ENCODE results near the gene TBC1D22A. TPM values are rescaled to one million over a fixed set of nuclear protein-coding genes. Genes with fewer than 3 reads are reported as not detected.

Gene TBC1D22A
- total RNA-seq, 1 experiment from 2014 or later = 14.3 TPM

GRCh38 chr22:47088480-47089158 is 326.2 kb downstream of the TBC1D22A start:
- H2AFZ ChIP-seq (ENCODE audit: low read length) = no peak overlapping the region
- H3K4me3 ChIP-seq (ENCODE audit: low read length) = no peak overlapping the region
- H3K9me2 ChIP-seq (replicated peaks; ENCODE audit: low read length) = no peaks in the 10 kb centered on the region
- BruUV-seq (replicated peaks) = no TSS peak
- no peaks in the 10 kb centered on the region for H3F3A ChIP-seq (ENCODE audit: low read length, unreplicated experiment)
- no peak overlapping the region for H3K9ac ChIP-seq (ENCODE audit: low read length)
- ATAC-seq (no peak), DNase-seq (no peak)
- TF ChIP-seq EZH2 (IDR thresholded peaks at IDR 0.05; ENCODE audit: low read length, unreplicated experiment) (no peak), CTCF (conservative IDR thresholded peaks at IDR 0.05; ENCODE audit: low read depth, low read length) (no peak), EZH2phosphoT487 (IDR thresholded peaks at IDR 0.05; ENCODE audit: borderline replicate concordance, low read length) (no peak)
- H4K20me1 ChIP-seq (ENCODE audit: low read length) = no peaks in the 10 kb centered on the region
- no peaks in the 10 kb centered on the region for H3K36me3 ChIP-seq (ENCODE audit: low read depth, low read length)
- intact Hi-C loops (cut with micrococcal nuclease) = no loop called here
- POLR2A ChIA-PET (ENCODE audit: unreplicated experiment) = no interaction called here
- no peak overlapping the region for H3K4me2 ChIP-seq (ENCODE audit: low read length)
- CTCF ChIA-PET = no interaction called here
- H3K9me3 ChIP-seq (ENCODE audit: low read length) = no peaks in the 10 kb centered on the region
- no peak overlapping the region for H3K27ac ChIP-seq (ENCODE audit: low read length)
- H3K27me3 ChIP-seq (ENCODE audit: low read length) = no peaks in the 10 kb centered on the region
- H3K4me1 ChIP-seq (ENCODE audit: insufficient read depth, low read length) = no peaks in the 10 kb centered on the region
- no peaks in the 10 kb centered on the region for H3K79me2 ChIP-seq (ENCODE audit: low read length)

GRCh38 chr22:47089374-47089773 is 326.9 kb downstream of the TBC1D22A start:
- TF ChIP-seq EZH2 (IDR thresholded peaks at IDR 0.05; ENCODE audit: low read length, unreplicated experiment) (no peak), EZH2phosphoT487 (IDR thresholded peaks at IDR 0.05; ENCODE audit: borderline replicate concordance, low read length) (no peak), CTCF (conservative IDR thresholded peaks at IDR 0.05; ENCODE audit: low read depth, low read length) (no peak)
- CTCF ChIA-PET = no interaction called here

GRCh38 chr22:47089796-47090460 is 327.5 kb downstream of the TBC1D22A start:
- CTCF ChIA-PET = no interaction called here
- Histone ChIP-seq H3K9me2 (replicated peaks; ENCODE audit: low read length) (no peaks in the 10 kb centered on the region), H3K79me2 (ENCODE audit: low read length) (no peaks in the 10 kb centered on the region), H3K9ac (ENCODE audit: low read length) (no peak overlapping the region), H3K27me3 (ENCODE audit: low read length) (no peaks in the 10 kb centered on the region), H2AFZ (ENCODE audit: low read length) (no peak overlapping the region), H3F3A (ENCODE audit: low read length, unreplicated experiment) (no peaks in the 10 kb centered on the region), H3K4me2 (ENCODE audit: low read length) (no peak overlapping the region), H3K36me3 (ENCODE audit: low read depth, low read length) (no peaks in the 10 kb centered on the region), H3K27ac (ENCODE audit: low read length) (no peak overlapping the region), H3K9me3 (ENCODE audit: low read length) (no peaks in the 10 kb centered on the region), H4K20me1 (ENCODE audit: low read length) (no peaks in the 10 kb centered on the region), H3K4me1 (ENCODE audit: insufficient read depth, low read length) (no peaks in the 10 kb centered on the region), H3K4me3 (ENCODE audit: low read length) (no peak overlapping the region)
- DNase-seq (no peak), ATAC-seq (no peak)
- intact Hi-C loops (cut with micrococcal nuclease) = no loop called here
- TF ChIP-seq EZH2phosphoT487 (IDR thresholded peaks at IDR 0.05; ENCODE audit: borderline replicate concordance, low read length) (no peak), EZH2 (IDR thresholded peaks at IDR 0.05; ENCODE audit: low read length, unreplicated experiment) (no peak), CTCF (conservative IDR thresholded peaks at IDR 0.05; ENCODE audit: low read depth, low read length) (no peak)
- no TSS peak for BruUV-seq (replicated peaks)
- POLR2A ChIA-PET (ENCODE audit: unreplicated experiment) = no interaction called here

More at GRCh38 chr22:47089374-47089773, 326.9 kb downstream of the TBC1D22A start:
- intact Hi-C loops (cut with micrococcal nuclease) = no loop called here
- BruUV-seq (replicated peaks) = no TSS peak
- H2AFZ ChIP-seq (ENCODE audit: low read length) = no peak overlapping the region
- no peak for DNase-seq
- no peaks in the 10 kb centered on the region for H3K9me3 ChIP-seq (ENCODE audit: low read length)
- H3F3A ChIP-seq (ENCODE audit: low read length, unreplicated experiment) = no peaks in the 10 kb centered on the region
- no peaks in the 10 kb centered on the region for H3K4me1 ChIP-seq (ENCODE audit: insufficient read depth, low read length)
- H3K4me2 ChIP-seq (ENCODE audit: low read length) = no peak overlapping the region
- POLR2A ChIA-PET (ENCODE audit: unreplicated experiment) = no interaction called here
- H3K27me3 ChIP-seq (ENCODE audit: low read length) = no peaks in the 10 kb centered on the region
- H3K79me2 ChIP-seq (ENCODE audit: low read length) = no peaks in the 10 kb centered on the region
- H3K4me3 ChIP-seq (ENCODE audit: low read length) = no peak overlapping the region
- no peaks in the 10 kb centered on the region for H3K9me2 ChIP-seq (replicated peaks; ENCODE audit: low read length)
- no peaks in the 10 kb centered on the region for H4K20me1 ChIP-seq (ENCODE audit: low read length)
- no peaks in the 10 kb centered on the region for H3K36me3 ChIP-seq (ENCODE audit: low read depth, low read length)
- ATAC-seq = no peak
- H3K9ac ChIP-seq (ENCODE audit: low read length) = no peak overlapping the region
- no peak overlapping the region for H3K27ac ChIP-seq (ENCODE audit: low read length)

Data from PC-3 (cell line).